Measurements from ENCODE around the gene AUTS2.
A peak's percentile ranks its signal among the peaks of the same experiment; 100 is the strongest.

AUTS2 gene

DNA sequence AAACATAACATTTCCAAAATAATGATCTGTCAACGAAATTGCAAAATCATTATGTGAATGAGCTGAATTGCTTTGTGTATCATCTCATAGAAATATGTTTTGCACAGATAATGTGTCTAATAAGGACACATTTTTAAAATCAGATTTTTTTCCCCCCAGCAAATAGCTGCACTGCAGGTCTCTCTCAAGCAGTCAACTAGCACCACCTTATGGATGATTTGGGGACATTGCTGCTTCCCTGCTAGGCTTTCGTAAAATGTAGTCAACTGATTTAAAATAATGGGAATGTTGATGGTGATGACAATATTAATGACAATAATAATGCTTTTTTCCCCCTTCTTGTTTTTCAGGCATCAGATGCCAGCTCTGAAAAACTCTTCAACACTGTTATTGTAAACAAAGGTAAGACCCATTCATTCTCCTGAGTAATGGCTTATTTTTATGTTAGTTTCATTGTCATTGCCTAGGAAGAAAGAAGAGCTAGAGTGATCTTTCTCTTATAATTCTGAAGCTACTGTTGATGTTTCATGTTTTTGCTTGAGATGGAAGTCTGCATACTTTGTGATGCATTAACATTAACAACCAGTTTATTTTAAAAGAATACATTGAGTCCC is 1100.1 kb downstream of the AUTS2 start:
- no peak for TF ChIP-seq GATA3 (IDR thresholded peaks at IDR 0.05; ENCODE audit: low read depth, low read length)
- no peak for TF ChIP-seq GATA2 (IDR thresholded peaks at IDR 0.05; ENCODE audit: low read depth, low read length)

DNA sequence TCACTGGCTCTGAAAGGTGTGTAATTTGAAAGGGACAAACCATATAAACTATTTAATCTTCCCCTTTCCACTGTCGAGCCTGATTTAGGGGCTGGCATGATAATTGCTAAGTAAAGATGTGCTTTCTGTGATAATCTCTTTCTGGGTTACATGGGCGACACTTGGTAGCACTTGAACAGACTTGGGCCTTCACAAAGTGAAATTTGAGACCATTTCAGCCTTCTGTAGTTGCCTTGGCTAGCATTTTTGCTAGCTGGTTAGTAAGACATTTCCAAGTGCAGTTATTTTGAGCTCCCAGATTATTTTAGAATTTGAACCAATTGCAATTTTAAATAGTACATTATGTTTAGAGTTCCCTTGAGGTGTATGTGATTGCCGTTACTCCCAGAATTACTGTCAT is 1101.0 kb downstream of the AUTS2 start:
- no peak for TF ChIP-seq GATA3 (IDR thresholded peaks at IDR 0.05; ENCODE audit: low read depth, low read length)
- no peak for TF ChIP-seq GATA2 (IDR thresholded peaks at IDR 0.05; ENCODE audit: low read depth, low read length)

DNA sequence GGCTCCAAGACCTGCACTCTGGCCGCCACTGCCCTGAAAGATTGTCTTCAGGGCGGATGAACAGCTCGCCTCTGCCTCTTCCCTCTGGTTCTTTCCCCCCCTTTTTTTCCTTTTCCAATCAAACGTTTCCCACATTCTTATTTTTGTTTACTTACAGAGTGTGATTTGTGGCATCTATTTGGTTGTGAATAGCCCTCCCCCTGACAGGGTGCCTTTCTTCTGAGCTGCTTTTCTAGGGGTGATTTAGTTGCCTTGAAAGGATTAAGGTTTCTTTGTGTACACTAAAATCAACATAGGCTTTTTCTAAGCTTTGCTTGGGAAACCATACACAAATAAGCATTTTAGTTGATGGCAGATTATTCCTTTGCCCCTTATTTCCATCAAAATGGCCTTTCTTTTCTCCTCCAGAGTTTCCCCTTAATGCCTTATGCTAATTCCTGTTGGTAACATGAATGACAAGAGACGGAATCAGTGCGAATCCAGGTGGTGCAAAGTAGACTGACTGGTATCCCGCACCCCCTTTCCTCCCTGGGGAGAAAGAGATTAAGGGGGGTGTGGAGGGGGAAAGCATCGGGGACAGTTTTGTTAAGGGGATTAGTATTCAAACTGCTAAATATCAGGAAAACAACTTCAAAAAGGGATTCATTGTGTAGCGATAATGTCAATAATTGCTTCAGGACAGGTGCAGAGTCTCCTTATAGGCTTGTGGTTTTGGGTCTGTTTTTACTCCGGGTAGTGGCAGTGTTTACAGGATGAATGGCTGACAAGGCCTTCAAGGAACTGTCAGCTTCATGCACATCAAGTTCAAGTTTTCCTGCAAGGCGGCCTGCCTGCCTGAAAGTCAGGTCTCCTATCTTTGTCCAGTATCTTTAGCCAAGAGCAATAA is 1102.0 kb downstream of the AUTS2 start:
- no peak for TF ChIP-seq GATA3 (IDR thresholded peaks at IDR 0.05; ENCODE audit: low read depth, low read length)
- TF ChIP-seq GATA2 (IDR thresholded peaks at IDR 0.05; ENCODE audit: low read depth, low read length), result no peak

DNA sequence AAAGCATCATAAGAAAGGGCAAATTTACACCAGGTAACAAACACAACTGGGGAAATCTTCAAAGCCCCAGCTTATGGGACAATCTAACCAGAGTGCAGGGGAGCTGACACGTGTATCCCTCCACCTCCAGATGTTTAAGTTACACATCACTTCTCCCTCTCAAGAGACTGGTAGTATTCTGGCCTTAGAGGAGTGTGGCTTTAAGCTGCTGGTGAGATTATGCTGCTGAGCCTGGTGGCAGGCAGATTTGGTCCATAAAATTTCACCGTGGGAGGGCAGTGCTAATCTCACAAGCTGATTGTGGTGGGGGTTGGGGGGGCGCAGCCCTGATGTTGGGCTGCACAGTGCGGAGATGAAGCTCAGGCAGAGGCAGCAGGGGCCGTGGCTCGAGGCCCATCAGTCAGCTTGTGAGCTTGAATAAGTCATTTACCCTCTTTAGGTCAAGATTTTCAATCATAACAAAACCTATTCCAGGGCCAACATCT is 1102.7 kb downstream of the AUTS2 start:
- TF ChIP-seq GATA3 (IDR thresholded peaks at IDR 0.05; ENCODE audit: low read depth, low read length) (no peak), GATA2 (IDR thresholded peaks at IDR 0.05; ENCODE audit: low read depth, low read length) (no peak)

DNA sequence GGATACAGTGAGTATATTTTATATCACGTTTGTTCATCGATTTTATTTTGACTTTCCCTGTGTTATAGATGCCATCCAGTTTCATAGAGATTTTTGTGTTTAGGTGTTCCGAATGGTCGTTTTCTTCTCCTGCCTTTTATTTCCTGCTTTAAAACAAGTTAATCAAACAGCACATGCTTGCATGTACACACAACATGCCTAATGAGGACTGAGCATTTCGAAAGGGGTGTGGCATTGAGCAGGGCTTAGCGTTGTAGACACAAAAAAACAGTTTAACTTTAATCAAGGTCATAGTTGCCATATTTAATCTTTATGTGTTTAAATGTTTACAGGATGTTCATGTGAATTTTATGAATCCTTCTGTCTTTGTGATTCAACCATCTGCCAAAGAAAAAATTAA is 1103.2 kb downstream of the AUTS2 start:
- no peak for TF ChIP-seq GATA3 (IDR thresholded peaks at IDR 0.05; ENCODE audit: low read depth, low read length)
- no peak for TF ChIP-seq GATA2 (IDR thresholded peaks at IDR 0.05; ENCODE audit: low read depth, low read length)

DNA sequence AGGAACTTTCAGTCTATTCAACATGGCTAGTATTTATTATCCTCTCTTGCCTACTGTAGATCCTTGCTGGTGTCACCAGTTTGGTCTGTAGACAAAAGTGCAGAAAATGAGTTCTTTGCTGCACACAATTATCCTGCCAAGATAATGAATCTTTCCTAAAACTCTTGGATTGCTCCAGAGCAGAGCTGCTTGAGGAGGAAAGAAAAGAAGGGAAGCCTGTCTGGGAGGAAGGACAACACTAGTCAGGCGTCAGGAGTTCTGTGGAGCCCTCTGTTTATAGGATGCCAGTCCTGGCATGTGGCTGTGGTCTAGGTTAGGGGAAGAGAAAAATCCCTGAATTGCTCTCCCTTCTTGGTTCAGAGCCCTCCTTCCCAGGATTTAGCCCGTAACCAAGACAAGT is 1103.7 kb downstream of the AUTS2 start:
- TF ChIP-seq GATA2 (IDR thresholded peaks at IDR 0.05; ENCODE audit: low read depth, low read length) (no peak), GATA3 (IDR thresholded peaks at IDR 0.05; ENCODE audit: low read depth, low read length) (no peak)

DNA sequence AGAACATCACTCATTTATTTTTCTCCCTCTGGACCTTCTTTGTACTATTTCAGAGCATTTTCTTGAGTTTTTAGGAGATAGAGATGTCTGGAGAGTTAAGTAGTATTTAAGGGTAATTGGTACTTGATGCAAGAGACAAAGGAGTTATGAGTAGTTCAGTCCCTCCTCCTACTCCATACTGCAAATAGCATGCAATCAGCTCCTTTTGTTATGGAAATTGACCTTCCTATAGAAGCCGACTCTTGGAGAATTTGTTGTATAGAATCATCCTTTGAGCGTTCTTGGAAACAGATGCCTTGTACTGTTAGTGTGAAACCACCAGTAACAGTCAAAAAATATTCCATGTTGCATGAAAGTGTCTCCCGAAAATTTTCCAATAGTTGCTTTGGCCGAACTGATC is 1105.5 kb downstream of the AUTS2 start:
- TF ChIP-seq GATA2 (IDR thresholded peaks at IDR 0.05; ENCODE audit: low read depth, low read length), result no peak
- TF ChIP-seq GATA3 (IDR thresholded peaks at IDR 0.05; ENCODE audit: low read depth, low read length), result no peak

DNA sequence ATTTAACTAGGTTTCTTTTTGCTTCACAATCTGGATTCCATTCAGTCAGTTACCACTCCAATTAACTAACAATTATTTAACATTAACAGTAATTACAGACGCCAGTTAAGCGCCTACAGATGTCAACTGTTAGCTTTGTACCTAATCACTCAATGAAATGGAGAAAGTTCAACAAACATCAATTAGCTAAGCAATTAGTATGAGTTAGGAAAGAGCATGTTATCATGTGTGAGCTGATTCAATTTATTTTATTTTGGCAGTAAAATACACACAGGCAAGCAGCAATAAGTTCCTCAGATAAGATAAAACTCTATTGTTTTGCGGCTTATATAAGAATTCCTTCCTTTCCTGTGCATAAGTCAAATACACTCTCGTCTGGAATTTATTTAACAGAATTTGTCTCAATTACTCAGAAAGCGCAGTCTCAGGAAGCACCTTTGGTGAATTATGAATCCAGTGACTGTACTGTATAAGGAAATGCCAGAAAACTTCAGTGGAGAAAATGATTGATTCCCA is 1106.6 kb downstream of the AUTS2 start:
- TF ChIP-seq GATA3 (IDR thresholded peaks at IDR 0.05; ENCODE audit: low read depth, low read length) (no peak), GATA2 (IDR thresholded peaks at IDR 0.05; ENCODE audit: low read depth, low read length) (no peak)

DNA sequence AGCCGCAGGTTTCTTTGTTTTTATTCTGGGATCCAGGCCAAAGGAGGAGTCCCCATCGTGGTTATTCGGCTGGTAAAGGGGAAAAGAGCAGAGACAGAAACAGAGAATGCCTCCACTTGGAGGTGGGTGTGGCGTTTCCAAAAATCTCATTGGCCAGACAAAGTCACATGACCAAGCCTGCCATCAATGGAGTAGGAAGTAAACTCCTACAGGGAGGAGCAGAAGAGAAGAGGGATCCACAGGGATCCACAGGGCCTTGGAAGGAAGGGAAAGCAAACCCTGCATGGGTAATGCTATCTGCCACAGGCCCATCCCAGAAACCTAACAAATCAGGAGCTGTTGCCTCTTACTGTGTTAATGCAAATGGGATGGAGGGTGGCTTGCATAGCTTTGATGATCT is 1107.9 kb downstream of the AUTS2 start:
- TF ChIP-seq GATA2 (IDR thresholded peaks at IDR 0.05; ENCODE audit: low read depth, low read length), result no peak
- no peak for TF ChIP-seq GATA3 (IDR thresholded peaks at IDR 0.05; ENCODE audit: low read depth, low read length)

DNA sequence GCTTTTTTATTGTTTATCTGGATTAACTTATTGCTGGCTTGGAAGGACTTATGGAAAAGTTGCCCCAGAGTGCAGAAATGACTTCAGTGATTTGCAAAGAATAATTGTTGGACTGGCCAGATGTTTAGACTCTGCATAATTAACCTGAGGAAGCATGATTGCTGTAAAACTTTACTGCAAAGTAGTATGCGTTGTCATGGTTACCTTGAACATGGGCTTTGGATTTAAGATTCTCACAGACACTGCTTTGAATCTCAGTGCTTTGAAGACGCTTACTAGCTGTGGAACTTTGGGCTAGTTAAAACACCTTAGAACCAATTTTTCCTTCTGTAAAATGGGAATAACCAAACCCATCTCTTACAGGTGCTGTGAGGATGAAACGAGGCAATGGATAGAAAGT is 1108.4 kb downstream of the AUTS2 start:
- TF ChIP-seq GATA3 (IDR thresholded peaks at IDR 0.05; ENCODE audit: low read depth, low read length) (no peak), GATA2 (IDR thresholded peaks at IDR 0.05; ENCODE audit: low read depth, low read length) (no peak)

DNA sequence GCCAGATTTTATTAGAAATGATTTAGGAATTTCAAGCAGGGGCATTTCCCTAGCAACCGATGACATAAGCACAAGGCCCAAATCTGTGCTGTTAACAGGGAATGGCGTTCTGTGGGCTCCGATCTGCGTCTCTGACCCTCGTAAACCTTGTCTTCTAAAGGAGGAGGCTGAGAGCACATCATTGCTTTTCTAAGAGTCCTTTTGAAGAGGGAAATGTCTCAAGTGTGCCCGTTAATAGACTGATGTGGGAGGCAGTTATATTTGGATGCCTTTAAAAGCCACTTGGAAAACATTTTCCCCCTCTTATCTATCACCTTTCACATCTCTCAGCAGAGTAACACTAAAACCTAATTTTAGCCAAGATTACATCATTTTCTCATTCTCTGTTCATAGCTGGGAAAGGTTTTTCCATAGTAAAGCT is 1109.6 kb downstream of the AUTS2 start:
- TF ChIP-seq GATA2 (IDR thresholded peaks at IDR 0.05; ENCODE audit: low read depth, low read length), result 0 out of 2 replicates have a peak, but pooled peaks have one; percentile 15
- no peak for TF ChIP-seq GATA3 (IDR thresholded peaks at IDR 0.05; ENCODE audit: low read depth, low read length)

DNA sequence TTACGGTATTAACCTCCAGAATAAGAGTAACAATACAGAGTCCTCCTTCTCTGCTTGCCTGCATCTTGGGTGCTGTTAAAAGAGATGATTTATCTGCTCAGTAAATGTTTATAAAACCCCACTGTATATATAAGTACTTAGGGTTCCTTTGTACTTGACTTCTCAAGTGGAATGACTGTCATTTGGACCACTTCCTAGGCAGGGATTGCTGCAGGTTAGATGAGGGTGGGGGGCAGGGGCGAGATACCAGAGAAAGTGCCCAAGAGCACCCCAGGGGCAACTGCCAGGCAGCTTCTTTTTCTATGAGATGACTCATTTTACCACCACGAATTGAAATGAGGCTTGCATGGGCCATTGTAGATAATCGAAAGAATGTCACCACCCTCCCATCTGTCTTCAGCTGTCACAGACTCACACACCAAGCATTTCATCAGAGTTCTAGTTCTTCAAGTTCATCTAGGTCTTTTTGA is 1111.8 kb downstream of the AUTS2 start:
- no peak for TF ChIP-seq GATA3 (IDR thresholded peaks at IDR 0.05; ENCODE audit: low read depth, low read length)
- no peak for TF ChIP-seq GATA2 (IDR thresholded peaks at IDR 0.05; ENCODE audit: low read depth, low read length)

DNA sequence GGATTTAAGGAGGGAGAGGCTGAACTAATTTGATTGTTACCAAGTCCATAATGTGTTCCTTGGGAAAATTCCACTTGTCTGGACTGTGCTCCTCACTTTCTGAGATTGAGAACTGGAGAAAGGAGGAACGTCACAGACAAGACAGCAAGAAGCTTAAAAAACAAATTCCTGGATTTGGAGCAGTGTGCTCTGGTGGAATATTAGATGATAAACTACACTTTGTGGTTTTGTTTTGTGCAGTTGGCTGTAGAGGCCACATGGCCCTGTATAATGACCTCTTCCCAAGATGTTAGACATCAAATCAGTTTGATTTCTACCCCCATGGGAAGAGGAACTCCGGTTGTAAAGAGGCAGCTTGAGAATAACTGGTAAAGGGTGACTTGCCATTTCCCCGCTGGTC is 1112.4 kb downstream of the AUTS2 start:
- TF ChIP-seq GATA2 (IDR thresholded peaks at IDR 0.05; ENCODE audit: low read depth, low read length) (no peak), GATA3 (IDR thresholded peaks at IDR 0.05; ENCODE audit: low read depth, low read length) (no peak)

DNA sequence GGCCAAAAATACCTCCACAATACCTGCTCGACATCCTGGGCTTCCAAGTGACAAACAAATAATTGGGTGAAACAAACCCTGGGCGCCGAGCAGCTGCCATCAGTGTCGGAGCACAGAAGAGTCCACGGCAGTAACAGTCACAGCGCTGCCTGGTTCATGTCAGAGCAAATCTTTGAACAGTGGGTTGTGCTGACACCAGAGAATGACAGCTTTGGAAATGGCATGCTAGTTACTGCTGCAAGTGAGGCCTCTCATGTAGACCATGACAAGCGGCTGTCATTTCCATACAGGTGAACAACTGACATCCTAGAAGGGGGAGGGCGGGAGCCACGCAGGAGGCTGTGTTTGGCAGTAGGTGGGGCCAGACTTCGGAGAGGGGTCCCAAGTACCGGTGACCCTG is 1113.2 kb downstream of the AUTS2 start:
- TF ChIP-seq GATA3 (IDR thresholded peaks at IDR 0.05; ENCODE audit: low read depth, low read length) (no peak), GATA2 (IDR thresholded peaks at IDR 0.05; ENCODE audit: low read depth, low read length) (no peak)
